GM19455 (cell line): ENCODE results near the gene IMPA2.
"Not testable (repeated sequence)": the region's sequence is repeated elsewhere in the genome, so short reads cannot be mapped to it uniquely, and the experiment has no call there.

Experiments used
- ATAC-seq: cut with Tn5 transposase; IDR thresholded peaks from one replicate; pipeline ENCODE4 v1.9.1; 2021; ENCODE audit not compliant: unreplicated experiment

Gene IMPA2

DNA sequence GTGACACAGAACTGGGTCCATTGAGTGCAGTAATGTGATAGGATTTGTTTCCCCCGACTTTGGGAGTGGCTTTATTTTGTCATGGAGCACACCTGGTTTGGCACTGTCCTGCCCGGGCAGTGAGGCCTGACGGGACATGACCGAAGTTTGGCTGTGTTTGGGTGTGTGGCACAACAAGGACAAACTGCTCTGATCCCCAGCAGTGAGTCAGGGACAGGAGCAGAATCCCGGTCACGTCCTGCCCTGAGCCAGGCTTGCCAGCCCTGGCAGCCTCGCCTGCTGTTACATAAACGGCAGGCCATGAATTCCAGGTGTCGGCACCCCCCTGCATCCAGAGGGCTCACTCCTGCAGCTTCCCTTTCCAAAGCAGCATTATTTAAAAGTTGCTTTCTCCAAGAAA, 45.7 kb downstream of the IMPA2 start:
- ATAC-seq = no peak

DNA sequence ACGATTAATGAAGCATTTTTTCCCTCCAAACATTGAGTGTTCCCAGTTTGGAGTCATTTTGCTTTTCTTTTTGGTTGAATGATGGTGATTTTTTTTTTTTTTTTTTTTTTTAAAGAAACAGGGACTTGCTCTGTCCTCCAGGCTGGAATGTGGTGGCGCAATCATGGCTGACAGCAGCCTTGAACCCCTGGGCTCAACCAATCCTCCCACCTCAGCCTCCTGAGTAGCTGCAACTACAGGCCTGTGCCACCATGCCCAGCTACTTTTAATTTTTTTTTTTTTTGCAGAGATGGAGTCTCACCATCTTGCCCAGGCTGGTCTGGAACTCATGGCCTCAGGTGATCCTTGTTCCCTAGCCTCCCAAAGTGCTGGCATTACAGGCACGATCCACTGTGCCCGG, 46.2 kb downstream of the IMPA2 start:
- ATAC-seq = no peak

- no peak for ATAC-seq
Measured at GRCh38 chr18:12028040-12028628, 46.8 kb downstream of the IMPA2 start.

- ATAC-seq = no peak
Measured at GRCh38 chr18:12028674-12029073, 47.4 kb downstream of the IMPA2 start.

DNA sequence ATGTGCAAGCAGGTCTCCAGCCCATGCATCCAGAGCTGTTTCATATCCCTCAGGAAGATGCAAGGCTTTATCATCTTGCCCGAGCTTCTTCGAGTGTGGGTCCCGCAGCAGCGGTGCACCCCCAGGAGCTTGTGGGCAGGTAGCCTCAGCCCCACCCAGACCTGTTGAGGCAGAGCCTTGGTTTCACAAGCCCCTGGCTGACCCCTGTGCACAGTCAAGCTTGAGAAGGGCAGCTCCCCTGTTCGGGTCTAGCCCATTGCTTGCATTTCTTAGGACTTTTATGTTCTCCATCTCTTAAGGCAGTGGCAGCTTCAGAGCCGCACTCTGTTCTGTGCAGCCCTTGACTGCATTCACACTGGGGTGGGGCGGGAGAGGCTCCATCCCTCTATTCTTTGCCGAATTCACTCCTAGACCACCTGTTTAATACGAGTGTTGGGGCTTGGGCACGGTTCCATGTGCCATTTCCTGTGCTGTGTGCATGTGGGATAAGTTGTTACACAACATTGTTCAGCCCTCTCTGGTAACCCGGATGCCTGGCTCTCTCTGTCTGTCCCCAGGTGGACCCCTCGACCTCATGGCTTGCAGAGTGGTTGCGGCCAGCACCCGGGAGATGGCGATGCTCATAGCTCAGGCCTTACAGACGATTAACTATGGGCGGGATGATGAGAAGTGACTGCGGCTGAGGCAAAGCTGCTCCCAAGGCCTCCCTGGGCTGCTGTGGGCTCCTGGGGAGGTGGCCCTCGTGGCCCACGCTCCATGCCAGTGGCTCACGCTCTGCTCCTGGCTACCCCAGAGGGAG, 48.7 kb downstream of the IMPA2 start:
- ATAC-seq = no peak

- ATAC-seq = no peak
Measured at GRCh38 chr18:12030670-12031069, 49.4 kb downstream of the IMPA2 start.

- ATAC-seq = no peak
Measured at GRCh38 chr18:12031181-12031580, 49.9 kb downstream of the IMPA2 start.

- ATAC-seq = no peak
Measured at GRCh38 chr18:12031846-12032245, 50.5 kb downstream of the IMPA2 start.

GRCh38 chr18:12032786-12033642, 51.7 kb downstream of the IMPA2 start:
- no peak for ATAC-seq

DNA sequence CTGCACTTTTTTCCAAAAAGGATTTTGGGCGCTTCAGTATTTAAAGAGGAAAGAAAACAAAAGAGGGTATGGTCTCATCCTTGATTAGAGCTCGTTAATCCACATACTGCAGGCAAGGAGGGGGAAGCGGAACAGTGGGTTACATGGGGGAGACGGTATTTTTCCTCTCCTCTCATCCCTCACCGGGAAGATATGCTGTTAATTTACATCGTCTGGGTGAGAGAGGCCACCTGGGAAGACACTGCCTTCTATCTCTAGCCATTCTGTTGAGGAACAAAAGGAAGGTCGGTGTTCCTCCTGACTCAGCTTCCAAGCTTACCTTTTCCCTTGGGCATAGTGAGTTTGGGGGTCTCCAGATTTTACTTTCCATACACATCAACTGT, 52.3 kb downstream of the IMPA2 start:
- no peak for ATAC-seq

GRCh38 chr18:12034241-12035100, 53.2 kb downstream of the IMPA2 start:
- no peak for ATAC-seq

- ATAC-seq = no peak
Measured at GRCh38 chr18:12035481-12035880, 54.2 kb downstream of the IMPA2 start.

GRCh38 chr18:12036201-12036751, 55.0 kb downstream of the IMPA2 start:
- no peak for ATAC-seq

DNA sequence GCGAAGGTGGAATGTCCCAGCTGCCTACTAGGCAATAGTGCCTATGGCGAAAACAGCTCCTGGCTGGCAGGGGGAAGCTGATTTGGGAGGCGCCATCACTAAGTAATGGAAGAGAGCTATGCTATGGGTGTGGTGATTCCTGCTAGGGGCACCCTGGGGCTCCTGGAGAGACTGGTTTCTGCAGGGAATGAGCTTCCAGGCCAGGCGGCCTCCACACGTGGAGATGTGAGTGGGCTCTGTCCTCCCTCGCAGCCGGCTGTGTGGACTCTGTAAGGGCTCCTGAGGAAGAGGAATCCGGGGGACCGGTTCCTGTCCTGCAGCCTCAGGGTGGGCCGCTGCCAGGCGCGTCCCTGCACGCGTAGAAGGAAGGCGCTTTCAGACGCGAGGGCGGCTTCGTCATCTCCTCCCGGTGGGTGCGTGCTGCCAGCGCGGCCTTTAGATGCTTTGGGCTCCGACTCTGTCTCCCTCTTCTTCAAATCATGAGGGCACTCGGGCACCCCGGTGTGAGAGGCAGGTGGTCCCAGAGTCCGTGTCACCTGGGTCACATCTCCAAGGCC, 56.9 kb downstream of the IMPA2 start:
- no peak for ATAC-seq

GRCh38 chr18:12038639-12039539, 57.6 kb downstream of the IMPA2 start:
- ATAC-seq = peak; percentile 84

- not testable (repeated sequence) for ATAC-seq
Measured at GRCh38 chr18:12039540-12039930, 58.2 kb downstream of the IMPA2 start.

GRCh38 chr18:12041561-12041960, 60.3 kb downstream of the IMPA2 start:
- no peak for ATAC-seq

GRCh38 chr18:12043811-12044210, 62.5 kb downstream of the IMPA2 start:
- no peak for ATAC-seq

DNA sequence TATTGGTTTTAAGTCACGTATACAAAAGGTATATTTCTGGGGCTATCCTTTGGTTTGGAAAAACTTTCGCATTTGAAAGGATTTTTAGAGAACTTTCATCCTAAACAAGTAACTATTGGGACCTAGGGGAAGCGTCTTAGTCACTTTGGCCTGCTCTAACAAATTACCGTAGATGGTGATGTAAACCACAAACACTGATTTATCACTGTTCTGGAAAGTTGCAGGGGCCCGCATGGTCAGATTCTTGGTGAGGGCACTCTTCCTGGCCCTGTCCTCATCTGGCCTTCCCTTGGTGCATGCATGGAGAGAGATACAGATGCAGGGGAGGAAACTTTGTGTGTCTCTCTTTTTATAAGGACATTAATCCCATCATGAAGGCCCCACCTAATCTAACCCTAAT, 63.3 kb downstream of the IMPA2 start:
- no peak for ATAC-seq
